Heart right ventricle (tissue), 16 donors: Measurements from ENCODE around the gene SPTBN4. TPM values are rescaled to one million over a fixed set of nuclear protein-coding genes. Genes with fewer than 3 reads are reported as not detected.
A peak's percentile ranks its signal among the peaks of the same experiment; 100 is the strongest.

Experiments
- ATAC-seq, 8 donors: fragments of 200-7000 bp; cut with Tn5 transposase; one replicate each; pipeline ENCODE4 v1.9.1; 2020; ENCODE audit warnings: mild to moderate bottlenecking in 8 of 8, moderate library complexity in 8 of 8, moderate number of reproducible peaks in 1 of 8
- DNase-seq, 2 donors: peaks; one replicate each; pipeline ENCODE4 v3.0.0-alpha.2; 2020
- H3K27ac ChIP-seq, 10 donors: fragments of 200-600 bp; sonication (generic) in 2 of 10; one replicate each; pipeline versions ENCODE4 v1.5.0 to v1.8.0; 2020 to 2022; ENCODE audit warnings: mild to moderate bottlenecking in 3 of 10
- H3K27me3 ChIP-seq, 7 donors: fragments of 200-600 bp; one replicate each; pipeline ENCODE4 v1.8.0; 2021 to 2022; ENCODE audit warnings: mild to moderate bottlenecking in 2 of 7
- H3K36me3 ChIP-seq, 9 donors: fragments of 200-600 bp; sonication (generic) in 1 of 9; one replicate each; pipeline versions ENCODE4 v1.5.0 to v1.8.0; 2020 to 2022; ENCODE audit warnings: mild to moderate bottlenecking in 2 of 9
- H3K4me1 ChIP-seq, 9 donors: fragments of 200-600 bp; sonication (generic) in 1 of 9; one replicate each; pipeline versions ENCODE4 v1.5.0 to v1.8.0; 2020 to 2022; ENCODE audit warnings: mild to moderate bottlenecking in 4 of 9
- H3K4me3 ChIP-seq, 10 donors: fragments of 200-600 bp; sonication (generic) in 2 of 10; one replicate each; pipeline versions ENCODE4 v1.5.0 to v1.8.0; 2020 to 2022; ENCODE audit warnings: mild to moderate bottlenecking in 7 of 10, moderate library complexity in 2 of 10
- H3K9me3 ChIP-seq, 11 donors: fragments of 200-600 bp in 10 of 11; sonication (generic) in 2 of 11; one replicate each; pipeline versions ENCODE4 v1.5.0 to v1.8.0; 2013 to 2022; ENCODE audit warnings: mild to moderate bottlenecking in 2 of 11, control low read depth in 1 of 11, moderate library complexity in 1 of 11
- WGBS, 2 donors: extraction: QIAGEN DNeasy Blood & Tissue Kit; methylation state at CpG; one replicate each; pipeline ENCODE4 v1.1.7; 2013; ENCODE audit warnings: inconsistent platforms in 1 of 2; 5-methylcytosine and 5-hydroxymethylcytosine counted together
- intact Hi-C, 10 donors: fragments of 100-400 bp; cut with DNase I; formaldehyde crosslinking; loops; one replicate each; pipeline versions ENCODE4 v1.11.1 to v1.14.2; 2022
- polyA plus RNA-seq, 2 donors: library from polyadenylated mRNA; stranded (reverse); fragments of 200-250 nt; gene quantifications; one replicate each; pipeline ENCODE4 v1.2.3, GENCODE V29; 2013
- total RNA-seq, 10 donors: library from RNA; stranded (reverse); fragmentation: NEBNext Ultra II Directional in 3 of 10; extraction: Animal tissue kit (Norgen Biotek cat#: 25700) in 3 of 10; gene quantifications; one replicate each; pipeline versions ENCODE4 v1.2.1 to v1.2.4, GENCODE V29; 2021 to 2023
- TF ChIP-seq, protein P1 (sequence below), 9 donors: fragments of 200-600 bp; sonication (generic) in 2 of 9; IDR thresholded peaks; one replicate each; pipeline versions ENCODE4 v1.5.0 to v1.8.0; 2021 to 2022; ENCODE audit warnings: antibody characterized with exemption in 9 of 9, mild to moderate bottlenecking in 5 of 9, moderate library complexity in 1 of 9
- donor health status: Arrhythmogenic right ventricular cardiomyopathy.
- donor health status: ischemic (EF 13 %, LVEDD 7.1; RV severe dilation, severe dysfunction).
- donor health status: healthy with polysubstance abuse.
- donor health status: DM: no; HTN: yes; CAD: no.
- donor health status: DM: no; HTN: no; CAD: no.
- donor health status: ischemic (EF 25% LVEDD 6.9; RV normal size, moderate dysfunction).
- donor health status: ischemic (EF 25% LVEDD 5.7; RV mildly dilated, moderate dysfunction).
- donor health status: healthy.
- donor health status: DM: yes; HTN: yes; CAD: no.
- donor health status: Ischemic cardiomyopathy.
- donor health status: ischemic (EF 35%, LVEDD 5.7; RV mildly dilated, moderate dysfunction).
- donor health status: nonischemic (EF 11% LVEDD 7.7; RV severe dilation, severe dysfunction).
- donor health status: DM: yes; HTN: yes; CAD: no.
- donor health status: PGD.
- donor health status: ischemic (EF 29% LVEDD 5.4; RV normal size, mild dysfunction).
- donor health status: nonischemic (EF 23%, LVEDD 6.1; RV moderate dilation, normal function).

SPTBN4 gene
- total and polyA plus RNA-seq, 12 donors: 3.0 to 13.8 (median 4.9) TPM

DNA sequence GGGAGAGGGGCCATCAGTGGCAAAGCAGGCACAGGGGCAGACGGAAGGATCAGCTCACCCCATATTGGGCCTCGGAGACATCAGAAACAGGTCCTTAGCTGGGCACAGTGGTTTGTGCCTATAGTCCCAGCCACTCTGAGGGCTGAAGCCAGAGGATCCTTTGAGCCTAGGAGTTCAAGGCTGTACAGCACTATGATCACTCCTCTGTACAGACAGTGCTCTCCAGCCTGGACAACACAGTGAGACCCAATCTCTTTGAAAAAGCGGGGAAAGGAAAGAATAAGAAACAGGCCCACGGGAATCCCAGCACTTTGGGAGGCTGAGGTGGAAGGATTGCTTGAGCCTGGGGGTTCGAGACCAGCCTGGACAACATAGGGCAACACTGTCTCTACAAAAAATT lies 47.0 kb upstream of the SPTBN4 start:
- Histone ChIP-seq H3K36me3 (peaks cover 0 to 21% (median 12%) of the 10 kb centered on the region in 9 donors), H3K9me3 (no peaks in the 10 kb centered on the region), H3K27me3 (no peaks in the 10 kb centered on the region), H3K27ac (peak overlapping the region in 6 of 10 donors; percentile 44 to 100 (median 98)), H3K4me1 (peaks cover 9 to 70% (median 48%) of the 10 kb centered on the region in 9 donors), H3K4me3 (no peak overlapping the region)
- DNase-seq (no peak), ATAC-seq (no peak)
- intact Hi-C loops: loop anchor here in 4 of 10 donors (2.0 to 10.0 kb wide), 5 partner anchors 72 to 385 kb away; partner anchors contain the start of genes C19orf47 (in 2 of the 4), PLD3 (in 2 of the 4) and LTBP4 (in 1 of the 4)
- TF ChIP-seq, protein P1, sequence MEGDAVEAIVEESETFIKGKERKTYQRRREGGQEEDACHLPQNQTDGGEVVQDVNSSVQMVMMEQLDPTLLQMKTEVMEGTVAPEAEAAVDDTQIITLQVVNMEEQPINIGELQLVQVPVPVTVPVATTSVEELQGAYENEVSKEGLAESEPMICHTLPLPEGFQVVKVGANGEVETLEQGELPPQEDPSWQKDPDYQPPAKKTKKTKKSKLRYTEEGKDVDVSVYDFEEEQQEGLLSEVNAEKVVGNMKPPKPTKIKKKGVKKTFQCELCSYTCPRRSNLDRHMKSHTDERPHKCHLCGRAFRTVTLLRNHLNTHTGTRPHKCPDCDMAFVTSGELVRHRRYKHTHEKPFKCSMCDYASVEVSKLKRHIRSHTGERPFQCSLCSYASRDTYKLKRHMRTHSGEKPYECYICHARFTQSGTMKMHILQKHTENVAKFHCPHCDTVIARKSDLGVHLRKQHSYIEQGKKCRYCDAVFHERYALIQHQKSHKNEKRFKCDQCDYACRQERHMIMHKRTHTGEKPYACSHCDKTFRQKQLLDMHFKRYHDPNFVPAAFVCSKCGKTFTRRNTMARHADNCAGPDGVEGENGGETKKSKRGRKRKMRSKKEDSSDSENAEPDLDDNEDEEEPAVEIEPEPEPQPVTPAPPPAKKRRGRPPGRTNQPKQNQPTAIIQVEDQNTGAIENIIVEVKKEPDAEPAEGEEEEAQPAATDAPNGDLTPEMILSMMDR (IDR thresholded peaks at IDR 0.05): no peak
- WGBS, 2 donors: 86 to 93% methylated on average over 5 of the region's 5 CpGs

DNA sequence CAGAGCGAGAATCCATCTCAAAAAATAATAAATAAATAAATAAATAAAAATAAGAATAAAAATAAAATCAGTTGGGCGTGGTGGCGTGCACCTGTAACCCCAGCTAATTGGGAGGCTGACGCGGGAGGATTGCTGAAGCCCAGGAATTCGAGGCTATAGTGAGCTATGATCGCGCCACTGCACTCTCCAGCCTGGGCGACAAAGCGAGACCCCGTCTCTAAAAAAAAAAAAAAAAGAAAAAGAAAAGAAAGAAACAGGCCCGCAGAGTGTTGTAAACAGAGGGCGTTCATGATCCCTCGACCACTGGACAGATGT lies 46.4 kb upstream of the SPTBN4 start:
- H3K9me3 ChIP-seq: no peaks in the 10 kb centered on the region
- DNase-seq (no peak), ATAC-seq (no peak)
- peaks cover 0 to 21% (median 12%) of the 10 kb centered on the region in 9 donors for H3K36me3 ChIP-seq
- WGBS, 2 donors: 59 to 64% methylated on average over 14 of the region's 14 CpGs
- H3K27ac ChIP-seq: peak overlapping the region; percentile 95 to 100 (median 99)
- H3K4me3 ChIP-seq: peak overlapping the region; percentile 15 to 80 (median 63)
- TF ChIP-seq, protein P1 (IDR thresholded peaks at IDR 0.05): no peak
- intact Hi-C loops: loop anchor here in 3 of 10 donors (2.0 to 10.0 kb wide), 4 partner anchors 73 to 182 kb away; partner anchors contain the start of genes C19orf47 (in 2 of the 3), PLD3 (in 2 of the 3) and LTBP4 (in 1 of the 3)
- peaks cover 9 to 70% (median 49%) of the 10 kb centered on the region in 9 donors for H3K4me1 ChIP-seq
- H3K27me3 ChIP-seq: no peaks in the 10 kb centered on the region

DNA sequence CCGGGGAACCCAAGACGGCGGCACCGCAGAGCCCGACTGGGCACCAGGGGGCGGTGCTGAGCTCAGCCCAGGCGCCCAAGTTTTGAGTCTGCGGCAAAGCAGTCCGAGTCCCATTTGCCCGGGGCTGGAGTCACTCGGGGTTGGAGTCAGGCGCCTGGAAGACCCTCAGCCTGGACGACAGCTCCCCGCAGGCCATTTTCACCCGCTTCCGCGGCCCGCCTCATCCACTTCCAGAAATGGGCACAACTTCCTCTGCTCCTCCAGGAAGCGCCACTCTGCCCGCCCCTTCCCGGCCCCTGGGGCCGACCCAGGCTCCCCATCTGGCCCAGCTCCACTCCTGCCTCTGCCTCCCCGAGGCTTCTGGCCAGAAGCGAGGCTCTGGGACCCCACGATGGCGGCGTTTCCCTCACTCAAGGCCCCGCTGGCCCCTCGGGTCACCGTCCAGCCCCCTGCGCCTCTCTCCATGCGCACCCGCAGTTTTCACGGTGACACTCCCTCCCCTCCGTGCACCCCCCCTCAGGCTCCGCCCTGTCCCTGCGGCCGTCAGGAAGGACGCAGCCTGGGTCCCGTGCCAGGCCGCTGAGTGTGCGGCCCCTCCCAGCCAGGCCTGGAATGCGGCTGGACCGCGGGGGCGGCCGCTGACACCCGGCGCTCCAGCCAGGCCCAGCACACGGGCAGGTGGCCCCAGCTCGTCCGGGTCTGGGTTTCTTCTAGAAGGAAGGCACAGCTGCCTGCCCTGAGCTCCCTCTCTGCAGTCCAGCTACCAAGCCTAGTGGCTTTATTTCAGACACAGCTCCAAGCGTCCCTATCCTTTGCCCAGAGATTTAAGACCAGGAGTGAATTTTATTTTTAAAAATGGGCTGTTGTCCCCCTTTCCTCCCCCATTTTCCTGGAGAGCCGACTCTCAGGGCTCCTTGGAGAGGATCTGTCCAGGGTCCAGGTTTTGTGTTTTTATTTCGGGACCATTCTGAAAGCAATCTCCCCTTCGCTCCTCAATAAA lies 45.7 kb upstream of the SPTBN4 start:
- Histone ChIP-seq H3K4me1 (peaks cover 9 to 69% (median 49%) of the 10 kb centered on the region in 9 donors), H3K4me3 (peak overlapping the region; percentile 15 to 80 (median 63)), H3K27me3 (no peaks in the 10 kb centered on the region), H3K27ac (peak overlapping the region; percentile 95 to 100 (median 99)), H3K36me3 (peaks cover 0 to 21% (median 12%) of the 10 kb centered on the region in 9 donors), H3K9me3 (no peaks in the 10 kb centered on the region)
- DNase-seq (peak; percentile 95 to 96), ATAC-seq (peak; percentile 83 to 90 (median 88))
- 2% methylated on average over 55 to 56 of the region's 56 CpGs for WGBS, 2 donors
- TF ChIP-seq, protein P1 (IDR thresholded peaks at IDR 0.05): peak; percentile 86 to 98 (median 93)
- intact Hi-C loops: loop anchor here in 5 of 10 donors (1.0 to 10.0 kb wide), 7 partner anchors 22 to 181 kb away; partner anchors contain the start of genes C19orf47 (in 2 of the 5), PLD3 (in 2 of the 5), BLVRB (in 1 of the 5) and LTBP4 (in 1 of the 5)
